GM23338 (cell line): ENCODE measurements around the gene RABGAP1L. TPM values are rescaled to one million over a fixed set of nuclear protein-coding genes. Genes with fewer than 3 reads are reported as not detected.

Experiments used
- ATAC-seq: fragments of 200-7000 bp; cut with Tn5 transposase; 3 replicates; pipeline ENCODE4 v1.9.1; 2020
- DNase-seq: peaks from one replicate; pipeline ENCODE4 v3.0.0-alpha.2; 2015; ENCODE audit warnings: low spot score
- H2AFZ ChIP-seq: fragments of 200-600 bp; sonication (generic); 2 replicates; pipeline ENCODE4 v1.8.0; 2016; ENCODE audit warnings: antibody characterized with exemption, mild to moderate bottlenecking, moderate library complexity
- H3F3A ChIP-seq: fragments of 200-600 bp; sonication (generic); replicated peaks from 2 replicates; pipeline ENCODE4 v1.8.0; 2017; ENCODE audit warnings: antibody characterized with exemption, mixed run types, low read depth
- H3K27ac ChIP-seq: fragments of 200-600 bp; sonication (generic); 2 replicates; pipeline ENCODE4 v1.6.1; 2016; ENCODE audit warnings: low read depth
- H3K27me3 ChIP-seq: fragments of 200-600 bp; sonication (generic); 2 replicates; pipeline ENCODE4 v1.8.0; 2016; ENCODE audit warnings: mild to moderate bottlenecking, mixed run types, moderate library complexity; ENCODE audit not compliant: insufficient read depth
- H3K36me3 ChIP-seq: fragments of 200-600 bp; sonication (generic); 2 replicates; pipeline ENCODE4 v1.8.0; 2016; ENCODE audit warnings: mild to moderate bottlenecking; ENCODE audit not compliant: insufficient read depth
- H3K4me1 ChIP-seq: fragments of 200-600 bp; sonication (generic); 2 replicates; pipeline ENCODE4 v1.8.0; 2016; ENCODE audit warnings: mild to moderate bottlenecking, moderate library complexity; ENCODE audit not compliant: insufficient read depth
- H3K4me2 ChIP-seq: fragments of 200-600 bp; sonication (generic); 2 replicates; pipeline ENCODE4 v1.7.1; 2017; ENCODE audit warnings: mixed run types
- H3K4me3 ChIP-seq: fragments of 200-600 bp; sonication (generic); 2 replicates; pipeline ENCODE4 v1.6.1; 2016; ENCODE audit warnings: mixed run types
- H3K79me2 ChIP-seq: fragments of 200-600 bp; sonication (generic); replicated peaks from 2 replicates; pipeline ENCODE4 v1.8.0; 2017; ENCODE audit warnings: mild to moderate bottlenecking; ENCODE audit not compliant: insufficient read depth
- H3K9me2 ChIP-seq: fragments of 200-600 bp; sonication (generic); 2 replicates; pipeline ENCODE4 v1.8.0; 2017; ENCODE audit not compliant: insufficient read depth
- H4K20me1 ChIP-seq: fragments of 200-600 bp; sonication (generic); replicated peaks from 2 replicates; pipeline ENCODE4 v1.8.0; 2017; ENCODE audit warnings: mild to moderate bottlenecking; ENCODE audit not compliant: insufficient read depth
- H3K27ac Mint-ChIP-seq: 2 replicates; pipeline ENCODE4 v1.8.0; 2020; ENCODE audit warnings: inconsistent platforms, mild to moderate bottlenecking, moderate library complexity, mixed read lengths
- H3K27me3 Mint-ChIP-seq: 3 replicates; pipeline ENCODE4 v1.8.0; 2022; ENCODE audit warnings: low read depth, mild to moderate bottlenecking, moderate library complexity, mixed read lengths, inconsistent platforms; ENCODE audit not compliant: insufficient read depth, poor library complexity
- H3K36me3 Mint-ChIP-seq: 3 replicates; pipeline ENCODE4 v1.8.0; 2021; ENCODE audit warnings: low read depth, mild to moderate bottlenecking, inconsistent platforms, moderate library complexity, mixed read lengths
- H3K4me1 Mint-ChIP-seq: 3 replicates; pipeline ENCODE4 v1.8.0; 2020; ENCODE audit warnings: mild to moderate bottlenecking, inconsistent platforms, mixed read lengths
- H3K4me3 Mint-ChIP-seq: 3 replicates; pipeline ENCODE4 v1.8.0; 2021; ENCODE audit warnings: moderate library complexity, mild to moderate bottlenecking, inconsistent platforms, mixed read lengths
- H3K9me3 Mint-ChIP-seq: 3 replicates; pipeline ENCODE4 v1.8.0; 2020; ENCODE audit warnings: moderate library complexity, mild to moderate bottlenecking, inconsistent platforms, mixed read lengths
- CREB1 ChIP-seq: fragments of 250-450 bp; sonication (Bioruptor Pico); IDR thresholded peaks from 2 replicates; pipeline ENCODE4 v1.5.0; 2020; ENCODE audit warnings: low read depth, mild to moderate bottlenecking, moderate library complexity
- CTCF ChIP-seq, 2 experiments: fragments of 200-600 bp in 1 of 2; sonication (generic) in 1 of 2; conservative IDR thresholded peaks; 2 replicates each; pipeline versions ENCODE4 v1.5.1 to v1.6.1; 2016 to 2017; ENCODE audit warnings: antibody characterized with exemption in 2 of 2, low read depth in 2 of 2, mild to moderate bottlenecking in 2 of 2, moderate library complexity in 1 of 2
- ETS1 ChIP-seq: IDR thresholded peaks from 2 replicates; pipeline ENCODE4 v1.6.1; 2016; ENCODE audit warnings: antibody characterized with exemption
- EZH2 ChIP-seq: fragments of 200-600 bp; sonication (generic); IDR thresholded peaks from one replicate; pipeline ENCODE4 v1.8.0; 2017; ENCODE audit warnings: antibody characterized with exemption, mild to moderate bottlenecking, low read depth; ENCODE audit not compliant: unreplicated experiment
- EZH2phosphoT487 ChIP-seq: fragments of 200-600 bp; sonication (generic); IDR thresholded peaks from one replicate; pipeline ENCODE4 v1.8.1; 2018; ENCODE audit warnings: antibody characterized with exemption; ENCODE audit not compliant: unreplicated experiment
- JUNB ChIP-seq: IDR thresholded peaks from one replicate; pipeline ENCODE4 v1.6.1; 2016; ENCODE audit warnings: antibody characterized with exemption; ENCODE audit not compliant: unreplicated experiment
- NANOG ChIP-seq: IDR thresholded peaks from 2 replicates; pipeline ENCODE4 v1.6.1; 2016; ENCODE audit warnings: antibody characterized with exemption, borderline replicate concordance
- POLR2AphosphoS5 ChIP-seq: IDR thresholded peaks from 2 replicates; pipeline ENCODE4 v1.6.1; 2016; ENCODE audit warnings: antibody characterized with exemption, low read depth
- REST ChIP-seq: IDR thresholded peaks from one replicate; pipeline ENCODE4 v1.6.1; 2018; ENCODE audit warnings: antibody characterized with exemption; ENCODE audit not compliant: unreplicated experiment
- STAT1 ChIP-seq: IDR thresholded peaks from one replicate; pipeline ENCODE4 v1.6.1; 2016; ENCODE audit warnings: antibody characterized with exemption; ENCODE audit not compliant: unreplicated experiment
- ZNF114 ChIP-seq: fragments of 250-450 bp; sonication (Bioruptor Pico); IDR thresholded peaks from 2 replicates; pipeline ENCODE4 v1.5.0; 2020; ENCODE audit warnings: mild to moderate bottlenecking, moderate library complexity
- ZNF331 ChIP-seq: fragments of 250-450 bp; sonication (Bioruptor Pico); IDR thresholded peaks from 2 replicates; pipeline ENCODE4 v1.5.0; 2020; ENCODE audit warnings: low read depth, mild to moderate bottlenecking, moderate library complexity
- ZNF462 ChIP-seq: fragments of 250-450 bp; sonication (Bioruptor Pico); IDR thresholded peaks from 2 replicates; pipeline ENCODE4 v1.5.0; 2020; ENCODE audit warnings: mild to moderate bottlenecking, moderate library complexity
- polyA plus RNA-seq: library from polyadenylated mRNA; unstranded; fragments of >200 nt; fragmentation: Nextera tagmentation; extraction: Ambion mirVana; gene quantifications from 2 replicates; pipeline ENCODE4 v1.2.1, GENCODE V29; 2016
- total RNA-seq: library from RNA; depleted of rRNA; stranded (reverse); fragments of >200 nt; shearing (Covaris generic); gene quantifications from 2 replicates; pipeline ENCODE4 v1.2.3, GENCODE V29; 2014

The RABGAP1L gene
- total and polyA plus RNA-seq, 2 experiments from 2014 or later = 83.2 to 136 TPM

GRCh38 chr1:174230399-174230798, 71.1 kb downstream of the RABGAP1L start:
- H3K4me1 ChIP-seq = no peaks in the 10 kb centered on the region

More at GRCh38 chr1:174230399-174230798, 71.1 kb downstream of the RABGAP1L start:
- no peak overlapping the region for H3K27ac Mint-ChIP-seq
- no peaks in the 10 kb centered on the region for H3K27me3 ChIP-seq
- no peaks in the 10 kb centered on the region for H4K20me1 ChIP-seq
- TF ChIP-seq NANOG (no peak), ZNF331 (CRISPR knock-in tag) (no peak), STAT1 (no peak), CTCF (conservative IDR thresholded peaks at IDR 0.05; ENCODE audit: low read depth in 2 of 2) (no peak), POLR2AphosphoS5 (no peak), CREB1 (CRISPR knock-in tag) (no peak), REST (no peak), ZNF114 (CRISPR knock-in tag) (no peak), ZNF462 (CRISPR knock-in tag) (no peak), ETS1 (no peak), EZH2 (no peak), JUNB (no peak), EZH2phosphoT487 (no peak)
- no peak overlapping the region for H2AFZ ChIP-seq
- H3K4me3 ChIP-seq = no peak overlapping the region
- H3K4me3 Mint-ChIP-seq = no peak overlapping the region
- DNase-seq (no peak), ATAC-seq (no peak)
- H3K27ac ChIP-seq = no peak overlapping the region
- H3K9me2 ChIP-seq = no peaks in the 10 kb centered on the region
- H3K4me2 ChIP-seq = no peak overlapping the region
- H3K79me2 ChIP-seq = no peaks in the 10 kb centered on the region
- H3K4me1 Mint-ChIP-seq = no peaks in the 10 kb centered on the region
- peaks cover 10% of the 10 kb centered on the region for H3K9me3 Mint-ChIP-seq
- H3K36me3 ChIP-seq = no peaks in the 10 kb centered on the region
- no peaks in the 10 kb centered on the region for H3F3A ChIP-seq
- no peaks in the 10 kb centered on the region for H3K27me3 Mint-ChIP-seq
- H3K36me3 Mint-ChIP-seq = peaks cover 20% of the 10 kb centered on the region
